Measurements from ENCODE around the gene DMTF1. TPM values are rescaled to one million over a fixed set of nuclear protein-coding genes. Genes with fewer than 3 reads are reported as not detected.

DMTF1 gene
- polyA plus RNA-seq, 1 of the 3 experiments (the other 2 are of a cell fraction) = 108 TPM

DNA sequence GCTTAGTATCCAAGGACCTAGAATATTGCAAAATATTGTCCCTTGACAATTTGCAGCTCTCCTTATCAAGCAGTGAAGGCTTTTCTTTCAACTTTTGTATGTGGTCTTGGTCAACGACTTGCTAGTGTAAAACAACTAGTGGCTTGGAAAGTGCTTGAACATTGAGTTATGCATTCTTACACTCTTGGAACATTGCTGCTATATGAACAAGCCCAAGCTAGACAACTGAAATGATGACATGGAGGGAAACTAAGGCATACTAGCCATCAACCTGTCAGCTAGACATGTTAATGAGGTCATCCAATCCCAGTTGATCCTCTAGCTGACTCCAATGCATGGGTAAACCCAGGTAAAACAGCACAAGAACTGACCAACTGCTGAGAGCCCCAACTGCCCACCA lies 12.7 kb upstream of the DMTF1 start (continued):
- TF ChIP-seq CTCF (IDR thresholded peaks at IDR 0.05) (no peak), POLR2AphosphoS5 (IDR thresholded peaks at IDR 0.05; ENCODE audit: low read depth, low read length) (no peak)

DNA sequence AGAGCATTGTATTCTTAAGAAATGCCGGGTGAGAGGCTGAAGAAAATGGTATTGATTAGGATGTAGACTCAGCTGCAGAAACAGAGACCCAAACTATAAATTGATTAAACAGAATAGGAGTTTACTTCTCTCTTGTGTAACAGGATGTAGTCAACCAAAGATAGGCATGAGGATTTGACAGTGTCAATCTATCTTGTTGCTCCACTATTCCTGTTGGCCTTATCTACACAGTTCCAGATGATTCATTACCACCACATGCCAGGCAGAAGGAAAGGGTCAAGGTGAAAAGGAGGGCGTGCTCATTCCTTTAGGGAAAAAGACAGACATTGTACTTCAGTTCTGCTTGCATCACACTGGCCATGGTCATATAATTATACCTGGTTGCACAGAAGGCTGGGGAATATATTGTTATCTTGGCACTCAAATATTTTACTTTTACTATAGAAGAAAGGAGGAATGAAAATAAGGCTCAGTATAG lies 11.9 kb upstream of the DMTF1 start:
- DNase-seq = no peak
- Histone ChIP-seq H3K9ac (no peak overlapping the region), H3K79me2 (ENCODE audit: insufficient read depth) (no peaks in the 10 kb centered on the region), H3K4me2 (no peak overlapping the region), H3K9me2 (no peaks in the 10 kb centered on the region), H3K4me3 (ENCODE audit: low read depth in 2 of 2, low read length in 1 of 2) (no peak overlapping the region), H3K36me3 (replicated peaks in 1 of 2; ENCODE audit: control insufficient read depth in 1 of 2, insufficient read depth in 2 of 2, low read length in 1 of 2) (no peaks in the 10 kb centered on the region), H3F3A (replicated peaks; ENCODE audit: insufficient read depth) (no peaks in the 10 kb centered on the region), H2AFZ (ENCODE audit: low read depth) (no peak overlapping the region), H3K4me1 (ENCODE audit: control insufficient read depth in 1 of 2, insufficient read depth in 2 of 2, low read depth in 1 of 2, low read length in 1 of 2) (no peaks in the 10 kb centered on the region), H3K27me3 (ENCODE audit: insufficient read depth) (no peaks in the 10 kb centered on the region), H3K9me3 (no peaks in the 10 kb centered on the region), H3K27ac (ENCODE audit: low read depth in 2 of 2, low read length in 1 of 2) (no peak overlapping the region), H4K20me1 (ENCODE audit: insufficient read depth) (no peaks in the 10 kb centered on the region)
- TF ChIP-seq FOSL2 (IDR thresholded peaks at IDR 0.05; ENCODE audit: borderline replicate concordance, low read depth) (no peak), RAD21 (IDR thresholded peaks at IDR 0.05; ENCODE audit: low read length) (no peak), FOXJ3 (CRISPR knock-in tag; IDR thresholded peaks at IDR 0.05) (no peak), TAF1 (IDR thresholded peaks at IDR 0.05; ENCODE audit: borderline replicate concordance, low read depth, low read length) (no peak), USF2 (IDR thresholded peaks at IDR 0.05; ENCODE audit: borderline replicate concordance, low read depth, low read length) (no peak), RCOR1 (IDR thresholded peaks at IDR 0.05; ENCODE audit: low read length) (no peak), SMC3 (IDR thresholded peaks at IDR 0.05; ENCODE audit: low read depth, low read length) (no peak), GATA2 (CRISPR knock-in tag; IDR thresholded peaks at IDR 0.05) (no peak), NRF1 (IDR thresholded peaks at IDR 0.05; ENCODE audit: low read depth, low read length) (no peak), ELF1 (IDR thresholded peaks at IDR 0.05) (no peak), REST (IDR thresholded peaks at IDR 0.05; ENCODE audit: low read depth, low read length) (no peak), RXRA (IDR thresholded peaks at IDR 0.05; ENCODE audit: borderline replicate concordance, low read depth) (no peak), MEF2A (IDR thresholded peaks at IDR 0.05; ENCODE audit: borderline replicate concordance, low read depth) (no peak), NFIC (IDR thresholded peaks at IDR 0.05; ENCODE audit: borderline replicate concordance) (no peak), EZH2phosphoT487 (IDR thresholded peaks at IDR 0.05; ENCODE audit: borderline replicate concordance, low read depth) (no peak), TEAD4 (IDR thresholded peaks at IDR 0.05; ENCODE audit: borderline replicate concordance, insufficient read depth) (no peak)
- TF ChIP-seq, protein P1, sequence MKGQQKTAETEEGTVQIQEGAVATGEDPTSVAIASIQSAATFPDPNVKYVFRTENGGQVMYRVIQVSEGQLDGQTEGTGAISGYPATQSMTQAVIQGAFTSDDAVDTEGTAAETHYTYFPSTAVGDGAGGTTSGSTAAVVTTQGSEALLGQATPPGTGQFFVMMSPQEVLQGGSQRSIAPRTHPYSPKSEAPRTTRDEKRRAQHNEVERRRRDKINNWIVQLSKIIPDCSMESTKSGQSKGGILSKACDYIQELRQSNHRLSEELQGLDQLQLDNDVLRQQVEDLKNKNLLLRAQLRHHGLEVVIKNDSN (IDR thresholded peaks at IDR 0.05; ENCODE audit: borderline replicate concordance, low read depth) = no peak
- TF ChIP-seq, protein P2, sequence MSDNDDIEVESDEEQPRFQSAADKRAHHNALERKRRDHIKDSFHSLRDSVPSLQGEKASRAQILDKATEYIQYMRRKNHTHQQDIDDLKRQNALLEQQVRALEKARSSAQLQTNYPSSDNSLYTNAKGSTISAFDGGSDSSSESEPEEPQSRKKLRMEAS (IDR thresholded peaks at IDR 0.05; ENCODE audit: low read depth) = no peak
- CTCF ChIA-PET = interaction anchor here (2.2 to 3.2 kb wide), 2 partner anchors 8 to 213 kb away, joined by 11 read pairs; no protein-coding TSS in a partner anchor
- WGBS (ENCODE audit: low lambda C conversion rate) = 21% methylated on average over 2 of the region's 2 CpGs
- POLR2A ChIA-PET = interaction anchor here (0.8 kb wide), 1 partner anchor 12 kb away, joined by 3 read pairs; the partner anchor contains the start of gene DMTF1
